HEK293 (cell line): ENCODE data around the gene CSNK1G2.

Experiments used
- ZBTB48 ChIP-seq: fragments of 450-650 bp; formaldehyde crosslinking; IDR thresholded peaks from 2 replicates; pipeline ENCODE4 v1.5.1; 2016; ENCODE audit warnings: missing biosample characterization, missing genetic modification characterization
- ZNF335 ChIP-seq: fragments of 450-650 bp; formaldehyde crosslinking; conservative IDR thresholded peaks from 2 replicates; pipeline ENCODE4 v1.5.1; 2016; ENCODE audit warnings: missing biosample characterization, missing genetic modification characterization
- TF ChIP-seq, protein P1 (sequence below): fragments of 450-650 bp; formaldehyde crosslinking; IDR thresholded peaks from 2 replicates; pipeline ENCODE4 v1.5.1; 2016; ENCODE audit warnings: missing biosample characterization, missing genetic modification characterization

DNA sequence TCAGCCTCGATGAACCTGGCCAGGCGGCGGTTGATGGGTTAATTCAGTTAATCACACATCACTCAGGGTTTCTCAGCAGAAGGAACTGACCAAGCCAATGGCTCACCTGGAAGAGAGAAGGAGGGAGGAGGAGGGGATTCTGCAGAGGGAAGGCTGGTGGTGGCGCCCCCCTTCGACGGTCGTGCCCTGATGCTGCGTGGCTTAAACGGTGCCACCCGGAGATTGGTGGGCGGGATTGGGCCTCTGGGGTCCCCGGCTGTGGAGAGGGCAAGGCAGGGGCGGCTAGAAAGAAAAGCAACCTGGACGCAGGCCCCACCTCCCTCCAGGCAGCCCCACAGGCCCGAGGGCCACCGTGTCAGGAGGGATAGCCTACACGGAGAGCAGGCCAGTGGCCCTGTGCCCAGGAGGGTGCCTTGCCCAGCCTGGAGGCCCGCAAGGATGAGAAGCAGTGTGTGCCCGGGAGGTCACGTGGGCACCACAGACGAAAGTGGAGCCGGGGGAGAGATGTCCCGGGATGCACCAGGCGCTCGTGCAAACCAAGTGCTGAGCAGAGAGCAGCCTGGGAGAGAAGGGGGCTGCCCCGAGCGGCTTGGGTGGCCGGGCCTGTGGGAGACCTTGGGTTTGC lies 16.0 kb downstream of the CSNK1G2 start:
- TF ChIP-seq ZNF335 (tag by site-specific recombination), result no peak
- TF ChIP-seq ZBTB48 (tag by site-specific recombination), result no peak
- TF ChIP-seq, protein P1, sequence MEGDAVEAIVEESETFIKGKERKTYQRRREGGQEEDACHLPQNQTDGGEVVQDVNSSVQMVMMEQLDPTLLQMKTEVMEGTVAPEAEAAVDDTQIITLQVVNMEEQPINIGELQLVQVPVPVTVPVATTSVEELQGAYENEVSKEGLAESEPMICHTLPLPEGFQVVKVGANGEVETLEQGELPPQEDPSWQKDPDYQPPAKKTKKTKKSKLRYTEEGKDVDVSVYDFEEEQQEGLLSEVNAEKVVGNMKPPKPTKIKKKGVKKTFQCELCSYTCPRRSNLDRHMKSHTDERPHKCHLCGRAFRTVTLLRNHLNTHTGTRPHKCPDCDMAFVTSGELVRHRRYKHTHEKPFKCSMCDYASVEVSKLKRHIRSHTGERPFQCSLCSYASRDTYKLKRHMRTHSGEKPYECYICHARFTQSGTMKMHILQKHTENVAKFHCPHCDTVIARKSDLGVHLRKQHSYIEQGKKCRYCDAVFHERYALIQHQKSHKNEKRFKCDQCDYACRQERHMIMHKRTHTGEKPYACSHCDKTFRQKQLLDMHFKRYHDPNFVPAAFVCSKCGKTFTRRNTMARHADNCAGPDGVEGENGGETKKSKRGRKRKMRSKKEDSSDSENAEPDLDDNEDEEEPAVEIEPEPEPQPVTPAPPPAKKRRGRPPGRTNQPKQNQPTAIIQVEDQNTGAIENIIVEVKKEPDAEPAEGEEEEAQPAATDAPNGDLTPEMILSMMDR (tag by site-specific recombination), result no peak
